Right renal pelvis (tissue), 4 donors: ENCODE data around the gene F12. TPM values are rescaled to one million over a fixed set of nuclear protein-coding genes. Genes with fewer than 3 reads are reported as not detected.
"Not testable (repeated sequence)": the region's sequence is repeated elsewhere in the genome, so short reads cannot be mapped to it uniquely, and the experiment has no call there.

Experiments used
- DNase-seq, 4 donors: peaks; one replicate each; pipeline ENCODE4 v3.0.0-alpha.2; 2013; ENCODE audit warnings: low read depth in 4 of 4, low spot score in 3 of 4, missing footprints in 1 of 4
- polyA plus RNA-seq, 4 donors: library from polyadenylated mRNA; unstranded; fragments of 120-200 nt; gene quantifications; one replicate each; pipeline ENCODE4 v1.2.1, GENCODE V29; 2013; ENCODE audit not compliant: insufficient read length in 4 of 4

The F12 gene
- polyA plus RNA-seq, 4 donors = 4.6 to 11.3 (median 5.8) TPM

- peak in 3 of 4 donors; percentile 81 to 85 (median 84) for DNase-seq
These were observed 18.7 kb downstream of the F12 start for GRCh38 chr5:177390363-177391300.

GRCh38 chr5:177389241-177390169 lies 19.9 kb downstream of the F12 start:
- no peak for DNase-seq

DNA sequence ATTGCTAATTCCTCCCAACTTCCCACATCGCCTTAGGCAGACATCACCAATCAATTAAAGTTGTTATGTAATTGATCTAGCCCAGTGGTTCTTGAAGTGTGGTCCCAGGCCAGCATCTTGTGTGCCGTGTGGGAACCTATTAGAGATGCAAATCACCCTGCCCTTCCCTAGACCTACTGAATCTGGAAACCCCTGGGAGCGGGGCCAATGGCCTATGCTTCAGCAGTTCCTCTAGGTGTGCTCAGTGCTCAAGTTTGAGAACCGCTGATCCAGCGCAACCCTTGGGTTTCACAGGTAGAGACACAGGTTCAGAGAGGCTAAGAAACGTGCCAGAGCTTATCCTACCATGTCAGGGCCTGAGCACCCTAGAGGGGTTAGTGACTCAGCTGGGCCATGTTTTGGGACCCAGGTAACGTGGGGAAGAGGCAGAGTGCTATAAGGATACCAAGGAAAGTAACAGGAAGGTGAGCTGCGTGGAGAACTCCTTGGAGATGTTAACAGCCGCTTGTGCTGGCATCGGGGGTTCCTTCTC lies 20.8 kb downstream of the F12 start:
- DNase-seq = no peak

DNA sequence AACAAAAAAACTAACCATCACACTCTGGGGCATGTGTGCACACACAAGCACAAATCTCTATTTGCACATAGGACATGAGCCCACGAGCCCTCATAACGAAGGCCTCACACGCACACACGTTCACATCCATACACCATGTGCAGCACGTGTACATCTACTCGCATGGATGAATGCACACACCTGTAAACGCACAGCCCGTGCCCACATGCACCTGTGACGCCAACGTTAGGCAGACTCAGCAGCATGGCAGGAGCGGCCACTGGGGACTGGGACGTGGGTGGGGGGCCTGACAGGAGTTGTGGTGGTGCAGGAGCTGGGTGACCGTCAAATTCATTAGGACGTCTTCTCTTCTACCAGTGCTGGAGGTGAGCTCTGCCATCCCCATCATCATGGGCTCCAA lies 22.0 kb downstream of the F12 start:
- DNase-seq = no peak

- no peak for DNase-seq
These were observed 22.8 kb downstream of the F12 start for GRCh38 chr5:177386542-177386941.

GRCh38 chr5:177385720-177386119 lies 23.6 kb downstream of the F12 start:
- no peak for DNase-seq

DNA sequence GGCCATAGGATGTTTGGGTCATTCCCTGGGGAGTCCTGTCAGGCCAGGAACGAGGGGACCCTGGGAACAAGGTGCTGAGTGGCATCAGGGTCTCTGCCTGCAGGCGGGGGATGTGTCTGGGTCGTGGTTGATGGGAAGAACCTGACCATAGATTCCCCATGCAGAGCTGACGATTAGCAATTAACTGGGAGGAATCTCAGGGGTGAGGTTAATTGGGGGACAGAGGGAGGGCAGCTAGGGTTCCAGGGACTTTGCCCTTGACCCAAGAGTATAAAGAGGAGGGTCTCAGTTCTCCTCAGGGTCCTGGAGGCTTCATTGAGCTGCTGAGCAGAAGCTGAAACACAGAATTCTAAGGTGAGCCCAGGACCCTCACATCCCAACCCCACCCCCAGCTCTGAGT lies 25.2 kb downstream of the F12 start, which contains the start of gene SLC34A1:
Gene SLC34A1 (plus strand): TSS at position 301 of the 400 bp plus-strand sequence. CDS start 1,308 bp downstream, outside the sequence.
- DNase-seq = no peak

- no peak for DNase-seq
These were observed 26.2 kb downstream of the F12 start for GRCh38 chr5:177383181-177383580.

DNA sequence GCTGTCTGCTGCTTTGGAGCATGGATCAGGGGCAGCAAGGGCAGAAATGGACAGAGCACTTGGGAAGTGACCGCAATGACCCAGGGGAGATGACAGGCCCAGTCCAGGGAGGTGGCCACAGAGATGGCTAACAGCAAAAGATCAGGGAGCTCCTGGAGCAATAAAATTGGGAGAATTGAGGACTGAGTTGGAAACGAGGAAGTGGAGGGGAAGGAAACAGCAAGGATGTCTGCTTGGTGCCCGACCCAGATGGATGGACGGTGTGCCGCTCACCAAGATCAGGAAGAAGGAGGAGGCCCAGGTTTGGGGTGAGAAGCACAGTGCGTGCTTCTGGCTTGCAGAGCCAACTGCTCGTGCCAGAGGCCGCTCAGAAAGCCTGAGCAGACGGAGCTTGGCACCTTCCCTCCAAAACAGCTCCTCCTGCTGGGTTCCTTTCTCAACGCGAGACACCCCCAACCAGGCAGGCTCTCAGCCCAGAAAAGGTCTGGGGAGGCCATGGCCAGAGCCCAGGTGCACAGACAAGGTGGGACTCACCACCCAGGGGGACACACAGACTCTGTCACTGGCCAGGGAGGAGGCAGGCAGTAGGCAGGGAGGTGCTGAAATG lies 26.8 kb downstream of the F12 start:
- no peak for DNase-seq

DNA sequence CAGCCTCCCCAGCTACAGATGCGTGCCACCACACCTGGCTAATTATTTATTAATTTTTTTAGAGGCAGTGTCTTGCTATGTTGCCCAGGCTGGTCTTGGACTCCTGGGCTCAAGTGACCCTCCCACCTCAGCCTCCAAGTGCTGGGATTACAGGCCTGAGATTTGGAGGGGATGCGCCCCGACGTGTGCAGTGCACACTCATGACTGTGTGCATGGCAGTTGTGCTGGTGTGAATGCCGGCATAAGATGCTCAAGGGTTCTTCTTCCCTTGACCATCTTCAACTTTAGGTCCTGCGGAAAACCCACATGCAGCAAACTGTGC lies 28.6 kb downstream of the F12 start:
- DNase-seq = no peak

- no peak for DNase-seq
These were observed 30.2 kb downstream of the F12 start for GRCh38 chr5:177378884-177379883.

- no peak for DNase-seq
These were observed 31.2 kb downstream of the F12 start for GRCh38 chr5:177377851-177378776.

- no peak for DNase-seq
These were observed 33.3 kb downstream of the F12 start for GRCh38 chr5:177376107-177376506.

DNA sequence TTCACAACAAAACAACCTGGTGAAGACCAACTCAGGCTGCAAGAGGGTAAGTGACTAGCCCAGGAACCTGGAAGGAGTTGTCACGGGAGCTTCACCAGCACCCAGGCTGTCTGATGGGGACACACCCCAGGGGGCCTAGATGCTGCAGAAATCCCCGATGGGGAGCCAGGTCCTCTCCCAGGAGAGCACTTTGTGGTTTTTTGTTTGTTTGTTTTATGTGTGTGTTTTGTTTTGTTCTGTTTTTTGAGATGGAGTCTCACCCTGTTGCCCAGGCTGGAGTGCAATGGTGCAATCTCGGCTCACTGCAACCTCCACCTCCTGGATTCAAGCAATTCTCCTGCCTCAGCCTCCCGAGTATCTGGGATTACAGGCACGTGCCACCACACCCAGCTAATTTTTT lies 33.8 kb downstream of the F12 start:
- DNase-seq = not testable (repeated sequence)

DNA sequence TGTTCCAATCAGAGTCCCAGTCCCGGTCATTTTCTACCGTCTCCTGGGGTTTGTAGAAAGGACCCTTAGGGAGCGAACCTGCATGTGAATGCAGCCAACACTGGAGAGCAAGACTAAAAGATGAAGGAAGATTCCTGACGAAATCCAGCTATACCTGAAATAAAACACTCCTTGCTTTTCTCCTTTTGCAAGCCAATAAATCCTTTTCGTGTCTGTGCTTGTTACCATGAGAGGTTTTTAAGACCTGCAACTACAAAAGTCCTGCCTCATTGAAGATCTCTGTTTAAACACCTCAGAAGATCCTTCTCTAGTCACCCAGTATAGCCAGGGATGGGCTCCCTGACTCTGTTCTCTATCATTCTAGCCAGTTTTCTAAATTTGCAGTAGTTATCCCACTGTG lies 35.2 kb downstream of the F12 start:
- DNase-seq = no peak

- DNase-seq = no peak
These were observed 35.6 kb downstream of the F12 start for GRCh38 chr5:177373806-177374205.

DNA sequence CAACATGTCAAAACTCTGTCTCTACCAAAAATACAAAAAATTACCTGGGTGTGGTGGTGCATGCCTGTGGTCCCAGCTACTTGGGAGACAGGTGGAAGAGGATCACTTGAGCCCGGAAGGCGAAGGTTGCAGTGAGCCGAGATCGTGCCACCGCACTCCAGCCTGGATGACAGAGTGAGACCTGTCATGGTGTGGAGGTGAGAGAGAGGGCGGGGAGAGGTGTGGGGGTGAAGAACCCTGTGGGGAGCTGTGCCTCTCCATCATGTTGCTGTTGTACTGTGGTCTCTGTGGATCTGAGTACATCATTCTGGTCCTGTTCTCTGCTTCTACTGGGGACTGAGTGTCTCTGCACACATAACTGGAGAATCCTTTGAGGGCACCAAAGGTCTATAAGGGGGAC lies 36.5 kb downstream of the F12 start:
- DNase-seq = no peak
